ENCODE measurements around the gene AOPEP.

Gene AOPEP

GRCh38 chr9:94912700-94913249 lies 186.3 kb downstream of the AOPEP start:
- H3K4me2 ChIP-seq (ENCODE audit: low read depth, low read length, poor library complexity, severe bottlenecking) = no peak overlapping the region

DNA sequence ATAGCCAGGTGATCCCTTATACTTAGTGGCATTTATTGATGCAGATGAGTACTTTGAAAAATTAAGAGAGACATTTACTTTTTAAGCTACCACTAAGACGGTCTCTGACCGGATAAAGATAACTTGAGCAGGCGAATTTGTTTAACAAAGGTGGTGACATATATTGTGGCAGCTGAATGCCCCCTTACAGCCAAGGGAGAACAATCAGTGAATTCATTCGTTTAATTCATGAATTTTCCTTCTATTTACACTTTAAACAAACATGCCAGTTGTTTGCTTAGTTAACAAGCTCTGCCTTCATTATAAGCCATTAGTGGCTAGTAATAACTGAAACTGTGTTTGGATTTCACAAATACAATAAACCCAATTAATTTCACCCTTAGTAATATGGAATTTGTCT lies 187.1 kb downstream of the AOPEP start:
- Histone ChIP-seq H3K9me3 (ENCODE audit: insufficient read depth, low read depth, low read length) (no peaks in the 10 kb centered on the region), H3K79me2 (ENCODE audit: insufficient read depth, low read length) (no peaks in the 10 kb centered on the region), H3K27me3 (ENCODE audit: insufficient read depth, low read length, poor library complexity, severe bottlenecking) (no peaks in the 10 kb centered on the region), H3K4me1 (ENCODE audit: insufficient read depth, low read length, poor library complexity, severe bottlenecking) (peaks cover 4% of the 10 kb centered on the region), H3K9ac (ENCODE audit: low read depth, low read length, poor library complexity, severe bottlenecking) (no peak overlapping the region), H3K36me3 (ENCODE audit: insufficient read depth, low read length) (no peaks in the 10 kb centered on the region), H3K4me2 (ENCODE audit: low read depth, low read length, poor library complexity, severe bottlenecking) (no peak overlapping the region), H2AFZ (ENCODE audit: low read length) (no peak overlapping the region), H3K9me2 (replicated peaks; ENCODE audit: low read depth, low read length) (no peaks in the 10 kb centered on the region), H3F3A (ENCODE audit: low read depth) (no peaks in the 10 kb centered on the region), H3K4me3 (ENCODE audit: low read length, poor library complexity, severe bottlenecking) (no peak overlapping the region), H4K20me1 (ENCODE audit: insufficient read depth, low read length, poor library complexity, severe bottlenecking) (no peaks in the 10 kb centered on the region)
- TF ChIP-seq EZH2phosphoT487 (IDR thresholded peaks at IDR 0.05; ENCODE audit: borderline replicate concordance) = no peak
- TF ChIP-seq CTCF (conservative IDR thresholded peaks at IDR 0.05; ENCODE audit: low read length) = no peak

More at GRCh38 chr9:94912700-94913249, 186.3 kb downstream of the AOPEP start:
- no peaks in the 10 kb centered on the region for H4K20me1 ChIP-seq (ENCODE audit: insufficient read depth, low read length, poor library complexity, severe bottlenecking)
- H3K9ac ChIP-seq (ENCODE audit: low read depth, low read length, poor library complexity, severe bottlenecking) = no peak overlapping the region
- H3K4me1 ChIP-seq (ENCODE audit: insufficient read depth, low read length, poor library complexity, severe bottlenecking) = peaks cover 8% of the 10 kb centered on the region
- H3F3A ChIP-seq (ENCODE audit: low read depth) = no peaks in the 10 kb centered on the region
- H3K27me3 ChIP-seq (ENCODE audit: insufficient read depth, low read length, poor library complexity, severe bottlenecking) = no peaks in the 10 kb centered on the region
- TF ChIP-seq EZH2phosphoT487 (IDR thresholded peaks at IDR 0.05; ENCODE audit: borderline replicate concordance) (no peak), CTCF (conservative IDR thresholded peaks at IDR 0.05; ENCODE audit: low read length) (no peak)
- H3K79me2 ChIP-seq (ENCODE audit: insufficient read depth, low read length) = no peaks in the 10 kb centered on the region
- H2AFZ ChIP-seq (ENCODE audit: low read length) = no peak overlapping the region
- H3K36me3 ChIP-seq (ENCODE audit: insufficient read depth, low read length) = no peaks in the 10 kb centered on the region
- H3K9me2 ChIP-seq (replicated peaks; ENCODE audit: low read depth, low read length) = no peaks in the 10 kb centered on the region
- H3K9me3 ChIP-seq (ENCODE audit: insufficient read depth, low read depth, low read length) = no peaks in the 10 kb centered on the region
- H3K4me3 ChIP-seq (ENCODE audit: low read length, poor library complexity, severe bottlenecking) = no peak overlapping the region

- Histone ChIP-seq H3K4me3 (ENCODE audit: low read length, poor library complexity, severe bottlenecking) (no peak overlapping the region), H3K4me2 (ENCODE audit: low read depth, low read length, poor library complexity, severe bottlenecking) (no peak overlapping the region), H3F3A (ENCODE audit: low read depth) (no peaks in the 10 kb centered on the region), H3K9me3 (ENCODE audit: insufficient read depth, low read depth, low read length) (no peaks in the 10 kb centered on the region), H4K20me1 (ENCODE audit: insufficient read depth, low read length, poor library complexity, severe bottlenecking) (no peaks in the 10 kb centered on the region), H2AFZ (ENCODE audit: low read length) (no peak overlapping the region), H3K36me3 (ENCODE audit: insufficient read depth, low read length) (no peaks in the 10 kb centered on the region), H3K9me2 (replicated peaks; ENCODE audit: low read depth, low read length) (no peaks in the 10 kb centered on the region), H3K9ac (ENCODE audit: low read depth, low read length, poor library complexity, severe bottlenecking) (no peak overlapping the region), H3K27me3 (ENCODE audit: insufficient read depth, low read length, poor library complexity, severe bottlenecking) (no peaks in the 10 kb centered on the region), H3K4me1 (ENCODE audit: insufficient read depth, low read length, poor library complexity, severe bottlenecking) (peaks cover 4% of the 10 kb centered on the region), H3K79me2 (ENCODE audit: insufficient read depth, low read length) (no peaks in the 10 kb centered on the region)
- no peak for TF ChIP-seq CTCF (conservative IDR thresholded peaks at IDR 0.05; ENCODE audit: low read length)
- TF ChIP-seq EZH2phosphoT487 (IDR thresholded peaks at IDR 0.05; ENCODE audit: borderline replicate concordance) = no peak
Observed at GRCh38 chr9:94915476-94916450, 189.3 kb downstream of the AOPEP start.
